Common myeloid progenitor, CD34-positive (primary cell): ENCODE results near the gene BMPR2.

Source experiments
- CTCF ChIA-PET: fragments of 350-600 bp; sonication (Branson Sonifier 250); formaldehyde crosslinking; loops from one replicate; lab custom pipeline; 2021; ENCODE audit warnings: antibody characterized with exemption; lab: Charles Lee
- POLR2A ChIA-PET: fragments of 350-600 bp; sonication (Branson Sonifier 250); formaldehyde crosslinking; loops from one replicate; lab custom pipeline; 2021; ENCODE audit warnings: antibody characterized with exemption; lab: Charles Lee
- DNase-seq, 3 donors: peaks; one replicate each; pipeline versions ENCODE4 v3.0.0 to v3.0.0-alpha.2; 2013
- H3K27ac ChIP-seq, 2 experiments: 1 replicate in 1 of 2; 2 replicates in 1 of 2; pipeline ENCODE4 v1.7.0; 2013; ENCODE audit warnings: inconsistent platforms in 2 of 2, low read length in 2 of 2, mild to moderate bottlenecking in 2 of 2, low read depth in 1 of 2, moderate library complexity in 1 of 2; ENCODE audit not compliant: severe bottlenecking in 2 of 2, insufficient read depth in 1 of 2, poor library complexity in 1 of 2
- H3K27me3 ChIP-seq, 5 experiments: replicated peaks in 2 of 5; 1 replicate in 3 of 5; 2 replicates in 2 of 5; pipeline versions ENCODE4 v1.6.1 to v1.7.0; 2013; ENCODE audit warnings: low read length in 4 of 5, mild to moderate bottlenecking in 2 of 5, moderate library complexity in 2 of 5, inconsistent platforms in 1 of 5; ENCODE audit not compliant: insufficient read depth in 5 of 5, control insufficient read depth in 4 of 5
- H3K36me3 ChIP-seq, 4 experiments: 1 replicate in 2 of 4; 2 replicates in 2 of 4; pipeline versions ENCODE4 v1.6.1 to v1.7.0; 2013; ENCODE audit warnings: low read length in 3 of 4, control low read depth in 1 of 4, mild to moderate bottlenecking in 1 of 4; ENCODE audit not compliant: control insufficient read depth in 4 of 4, insufficient read depth in 4 of 4
- H3K4me1 ChIP-seq, 4 experiments: 1 replicate in 3 of 4; 2 replicates in 1 of 4; pipeline versions ENCODE4 v1.6.1 to v1.7.1; 2013; ENCODE audit warnings: low read length in 3 of 4, mild to moderate bottlenecking in 3 of 4, control low read depth in 1 of 4, inconsistent platforms in 1 of 4, moderate library complexity in 1 of 4; ENCODE audit not compliant: control insufficient read depth in 4 of 4, insufficient read depth in 4 of 4; ENCODE audit errors: control extremely low read depth in 1 of 4
- H3K4me3 ChIP-seq, 7 experiments: 1 replicate in 4 of 7; 2 replicates in 3 of 7; pipeline versions ENCODE4 v1.5.1 to v1.7.0; 2013; ENCODE audit warnings: mild to moderate bottlenecking in 7 of 7, low read length in 6 of 7, moderate library complexity in 6 of 7, inconsistent platforms in 2 of 7, low read depth in 2 of 7, control low read depth in 1 of 7; ENCODE audit not compliant: insufficient read depth in 4 of 7, control insufficient read depth in 1 of 7; ENCODE audit errors: extremely low read depth in 1 of 7
- H3K9me3 ChIP-seq, 5 experiments: 1 replicate in 4 of 5; 2 replicates in 1 of 5; pipeline versions ENCODE4 v1.6.1 to v1.7.1; 2013; ENCODE audit warnings: low read length in 4 of 5, mild to moderate bottlenecking in 2 of 5, inconsistent platforms in 1 of 5, low read depth in 1 of 5, moderate library complexity in 1 of 5; ENCODE audit not compliant: control insufficient read depth in 4 of 5, insufficient read depth in 2 of 5; ENCODE audit errors: control extremely low read depth in 1 of 5
- WGBS: methylation state at CpG from one replicate; pipeline ENCODE4 v1.1.5; 2013; ENCODE audit not compliant: insufficient coverage; 5-methylcytosine and 5-hydroxymethylcytosine counted together

Gene BMPR2

DNA sequence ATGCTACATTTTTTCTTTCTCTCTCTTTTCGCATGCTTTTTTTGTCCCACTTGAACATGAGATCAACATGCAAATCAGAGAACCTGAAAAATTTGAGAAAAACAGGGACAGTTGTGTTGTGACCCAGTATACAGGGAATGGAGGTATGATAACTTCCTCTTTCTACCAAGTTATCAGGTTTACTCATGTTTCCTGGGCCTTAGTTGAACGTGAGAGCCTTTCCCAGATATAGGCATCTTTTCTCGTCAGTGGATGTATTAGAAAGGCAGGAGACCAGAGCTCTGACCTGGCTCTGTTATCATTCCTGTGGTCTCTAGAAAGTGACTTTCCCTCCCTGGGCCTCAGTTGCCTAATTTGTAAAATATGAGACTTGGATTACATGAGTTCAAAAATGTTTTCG, 228.6 kb downstream of the BMPR2 start:
- ChIA-PET POLR2A (no interaction called here), CTCF (no interaction called here)
- Histone ChIP-seq H3K9me3 (no peaks in the 10 kb centered on the region), H3K4me3 (no peak overlapping the region), H3K27ac (no peak overlapping the region), H3K36me3 (no peaks in the 10 kb centered on the region), H3K4me1 (peaks cover 0 to 14% (median 3%) of the 10 kb centered on the region in 4 experiments), H3K27me3 (no peaks in the 10 kb centered on the region)
- peak; percentile 21 to 55 (median 44) for DNase-seq
- WGBS, result 100% methylated on average over 1 of the region's 4 CpGs

DNA sequence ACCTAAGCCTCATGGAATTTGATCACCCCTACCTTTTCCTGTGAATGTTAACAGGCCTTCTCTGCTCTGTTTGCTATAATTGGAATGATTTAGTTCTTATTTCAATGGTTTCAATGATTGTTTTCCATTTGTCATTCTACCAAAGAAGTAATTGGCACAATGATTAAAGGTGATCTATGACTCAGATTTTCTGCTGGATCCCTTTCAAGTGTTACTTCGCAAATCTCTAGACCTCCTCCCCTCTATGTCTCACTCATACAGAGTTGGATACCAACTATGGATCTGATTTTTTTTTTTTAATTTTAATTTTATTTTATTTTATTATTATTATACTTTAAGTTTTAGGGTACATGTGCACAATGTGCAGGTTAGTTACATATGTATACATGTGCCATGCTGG, 229.0 kb downstream of the BMPR2 start:
- no CpG with 5 or more reads among the region's 1 CpG for WGBS

DNA sequence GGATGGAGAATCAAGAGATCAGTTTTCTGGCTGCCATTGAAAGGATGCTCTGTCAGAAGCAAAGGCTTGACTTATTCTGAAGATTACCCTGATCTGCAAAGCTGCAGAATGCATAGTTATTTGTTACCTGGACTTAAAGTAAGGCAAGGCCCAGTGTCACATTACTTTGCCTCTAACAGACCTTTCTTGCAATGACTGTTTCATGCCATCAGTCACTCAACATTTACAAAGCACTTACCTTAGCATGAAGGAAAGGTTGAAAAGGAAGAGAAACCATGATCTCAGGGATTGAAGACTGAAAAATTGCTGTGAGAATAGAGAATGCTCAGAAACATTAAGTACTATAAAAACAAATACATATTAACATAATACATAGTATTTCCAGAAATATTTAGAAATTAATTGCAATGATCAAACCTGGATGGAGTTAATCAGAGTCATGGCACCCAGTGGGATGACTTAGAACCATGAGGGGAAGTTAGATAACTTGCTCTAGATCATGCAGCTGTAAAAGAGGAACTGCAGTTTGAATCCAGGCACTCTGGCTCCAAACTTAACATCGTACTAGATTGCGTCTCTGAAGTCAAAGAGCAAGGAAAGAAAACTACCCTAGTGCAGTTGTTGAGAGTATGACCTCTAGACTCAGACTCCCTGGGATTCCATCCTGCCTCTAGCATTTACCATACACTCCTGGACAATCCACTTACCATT, 232.2 kb downstream of the BMPR2 start:
- no peak overlapping the region for H3K4me3 ChIP-seq
- ChIA-PET CTCF (no interaction called here), POLR2A (no interaction called here)
- 0% methylated on average over 2 of the region's 2 CpGs for WGBS
- DNase-seq, result peak; percentile 44 to 87 (median 84)
- H3K27me3 ChIP-seq, result no peaks in the 10 kb centered on the region
- peaks cover 0 to 18% (median 3%) of the 10 kb centered on the region in 4 experiments for H3K4me1 ChIP-seq
- no peak overlapping the region for H3K27ac ChIP-seq
- no peaks in the 10 kb centered on the region for H3K36me3 ChIP-seq
- no peaks in the 10 kb centered on the region for H3K9me3 ChIP-seq

More for the DNA sequence above, 229.0 kb downstream of the BMPR2 start:
- CTCF ChIA-PET, result no interaction called here
- POLR2A ChIA-PET, result no interaction called here
- DNase-seq, result peak in 1 of 3 donors; percentile 26
- no peaks in the 10 kb centered on the region for H3K36me3 ChIP-seq
- peaks cover 0 to 18% (median 3%) of the 10 kb centered on the region in 4 experiments for H3K4me1 ChIP-seq
- no peaks in the 10 kb centered on the region for H3K27me3 ChIP-seq
- H3K27ac ChIP-seq, result no peak overlapping the region
- H3K4me3 ChIP-seq, result no peak overlapping the region
- no peaks in the 10 kb centered on the region for H3K9me3 ChIP-seq

DNA sequence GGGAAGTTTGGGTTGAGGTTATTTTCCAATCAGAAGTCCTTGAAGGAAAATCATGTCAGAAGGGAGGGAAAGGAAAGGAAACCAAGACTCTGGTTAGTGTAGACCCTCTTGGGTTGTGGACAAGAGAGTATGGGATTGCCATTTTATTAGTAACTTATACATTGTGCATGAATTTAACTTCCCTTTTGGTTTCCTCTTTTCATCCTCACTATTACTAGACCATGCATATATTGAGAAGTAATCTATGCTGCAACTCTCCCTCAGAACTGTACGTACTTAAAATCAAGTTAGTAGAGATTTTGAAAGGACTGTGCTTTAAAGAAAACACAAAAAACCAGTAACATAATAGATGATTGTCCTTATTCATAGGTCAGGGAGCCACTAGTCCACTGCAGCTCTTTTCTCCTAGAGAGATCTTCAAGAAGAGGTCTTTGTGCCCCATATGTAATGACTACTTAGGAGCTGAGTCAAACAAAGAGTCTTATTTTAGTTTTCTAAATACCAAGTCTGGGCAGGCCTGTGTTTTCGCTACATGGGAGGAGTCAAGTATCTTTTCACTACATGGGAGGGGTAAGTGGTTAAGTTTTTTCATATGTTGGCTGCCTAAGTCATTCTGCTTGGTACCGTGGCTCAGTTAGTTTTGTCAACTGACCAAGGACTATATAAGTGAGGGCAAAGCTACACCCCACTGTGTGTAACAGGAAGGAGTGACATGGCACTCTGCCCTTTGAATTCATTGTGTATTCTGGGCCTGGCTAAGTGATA, 233.4 kb downstream of the BMPR2 start:
- no peaks in the 10 kb centered on the region for H3K9me3 ChIP-seq
- CTCF ChIA-PET, result no interaction called here
- H3K36me3 ChIP-seq, result no peaks in the 10 kb centered on the region
- peak in 1 of 3 donors; percentile 28 for DNase-seq
- H3K27ac ChIP-seq, result no peak overlapping the region
- WGBS, result 89% methylated on average over 2 of the region's 3 CpGs
- H3K4me3 ChIP-seq, result no peak overlapping the region
- POLR2A ChIA-PET, result no interaction called here
- H3K4me1 ChIP-seq, result peaks cover 0 to 18% (median 2%) of the 10 kb centered on the region in 4 experiments
- H3K27me3 ChIP-seq, result no peaks in the 10 kb centered on the region

DNA sequence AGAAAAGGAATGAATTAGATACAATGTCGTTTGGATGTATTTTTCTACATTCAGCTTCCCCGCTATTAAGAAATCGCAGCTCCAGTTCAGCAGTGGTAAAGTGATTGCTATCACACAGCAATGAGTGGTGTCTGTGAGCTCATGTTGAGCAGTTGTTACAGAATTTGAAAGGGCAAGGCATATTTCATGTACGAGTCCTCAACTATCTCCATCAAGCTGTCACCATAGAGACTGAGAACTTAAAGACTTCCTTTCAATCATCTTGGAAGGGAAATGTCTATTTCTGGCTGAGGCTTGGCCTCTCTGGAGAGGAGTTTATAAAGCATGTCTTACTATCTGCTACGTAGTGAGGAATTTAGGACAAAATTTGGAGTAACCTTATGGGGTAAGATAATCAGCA, 234.3 kb downstream of the BMPR2 start:
- peaks cover 0 to 16% (median 1%) of the 10 kb centered on the region in 4 experiments for H3K4me1 ChIP-seq
- no peak for DNase-seq
- WGBS, result 100% methylated on average over 4 of the region's 5 CpGs
- no peak overlapping the region for H3K4me3 ChIP-seq
- no peak overlapping the region for H3K27ac ChIP-seq
- ChIA-PET POLR2A (no interaction called here), CTCF (no interaction called here)
- no peaks in the 10 kb centered on the region for H3K9me3 ChIP-seq
- H3K27me3 ChIP-seq, result no peaks in the 10 kb centered on the region
- no peaks in the 10 kb centered on the region for H3K36me3 ChIP-seq

DNA sequence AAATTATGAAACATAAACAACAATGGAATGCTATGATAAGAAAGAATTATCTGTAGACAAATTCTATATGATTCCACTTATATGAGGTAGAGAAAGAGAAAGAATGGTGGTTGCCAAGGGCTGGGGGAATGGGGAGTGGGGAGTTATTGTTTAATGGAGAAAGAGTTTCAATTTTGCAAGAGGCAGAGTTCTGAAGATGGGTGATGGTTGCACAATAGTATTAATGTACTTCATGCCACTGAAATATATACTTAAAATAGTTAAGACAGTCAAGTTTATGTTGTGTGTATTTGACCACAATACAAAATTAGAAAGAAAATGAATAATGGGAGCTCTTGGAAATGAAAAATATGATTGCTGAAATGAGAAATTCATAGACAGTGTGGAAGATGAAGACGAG, 236.0 kb downstream of the BMPR2 start:
- Histone ChIP-seq H3K9me3 (no peaks in the 10 kb centered on the region), H3K36me3 (no peaks in the 10 kb centered on the region), H3K27ac (no peak overlapping the region), H3K4me1 (peaks cover 0 to 16% (median 1%) of the 10 kb centered on the region in 4 experiments), H3K27me3 (no peaks in the 10 kb centered on the region), H3K4me3 (no peak overlapping the region)
- ChIA-PET POLR2A (no interaction called here), CTCF (interaction anchor here (1.8 kb wide), 1 partner anchor 23 kb away, joined by 4 read pairs; no protein-coding TSS in a partner anchor)
- no peak for DNase-seq
- WGBS, result 100% methylated on average over 1 of the region's 1 CpG

DNA sequence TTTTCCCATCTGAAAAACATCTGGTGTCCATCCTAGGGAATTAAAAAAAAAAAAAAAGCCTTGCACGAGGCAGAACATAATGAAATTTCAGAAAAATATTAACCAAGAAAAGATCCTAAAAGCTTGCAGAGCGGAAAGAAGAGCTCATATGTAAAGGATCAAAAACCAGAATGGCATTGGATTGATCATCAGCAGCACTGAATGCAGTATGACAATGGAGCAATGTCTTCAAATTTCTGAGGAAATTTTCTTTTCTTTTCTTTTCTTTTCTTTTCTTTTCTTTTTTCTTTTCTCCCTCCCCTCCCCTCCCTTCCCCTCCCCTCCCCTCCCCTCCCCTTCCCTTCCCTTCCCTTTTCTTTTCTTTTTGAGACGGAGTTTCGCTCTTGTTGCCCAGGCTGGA, 237.4 kb downstream of the BMPR2 start:
- 88% methylated on average over 1 of the region's 4 CpGs for WGBS
- ChIA-PET CTCF (interaction anchor here (1.0 to 1.8 kb wide), 2 partner anchors 11 to 24 kb away, joined by 3 to 4 read pairs; no protein-coding TSS in a partner anchor), POLR2A (no interaction called here)
- DNase-seq, result no peak
- H3K9me3 ChIP-seq, result no peaks in the 10 kb centered on the region
- H3K4me3 ChIP-seq, result no peak overlapping the region
- H3K36me3 ChIP-seq, result no peaks in the 10 kb centered on the region
- H3K27ac ChIP-seq, result no peak overlapping the region
- H3K27me3 ChIP-seq, result no peaks in the 10 kb centered on the region
- peaks cover 0 to 15% (median 1%) of the 10 kb centered on the region in 4 experiments for H3K4me1 ChIP-seq
